Lower leg skin (tissue), 4 donors: ENCODE data around the gene F7. TPM values are rescaled to one million over a fixed set of nuclear protein-coding genes. Genes with fewer than 3 reads are reported as not detected.
"Not testable (repeated sequence)": the region's sequence is repeated elsewhere in the genome, so short reads cannot be mapped to it uniquely, and the experiment has no call there.

Experiments used
- DNase-seq, 2 donors: peaks; one replicate each; pipeline ENCODE4 v3.0.0-alpha.2; 2019; ENCODE audit warnings: low spot score in 2 of 2
- H3K4me3 ChIP-seq: fragments of 200-600 bp; sonication (generic); 2 replicates; pipeline ENCODE4 v1.5.1; 2017; ENCODE audit warnings: mild to moderate bottlenecking, low read depth; ENCODE audit not compliant: poor library complexity, severe bottlenecking
- POLR2A ChIP-seq, 2 donors: fragments of 450-650 bp; IDR thresholded peaks; one replicate each; pipeline ENCODE4 v1.6.1; 2016 to 2017; ENCODE audit warnings: antibody characterized with exemption in 2 of 2, mild to moderate bottlenecking in 1 of 2, moderate library complexity in 1 of 2
- WGBS, 2 donors: methylation state at CpG; one replicate each; pipeline ENCODE4 v1.1.5; 2018; 5-methylcytosine and 5-hydroxymethylcytosine counted together
- intact Hi-C: fragments of 100-400 bp; cut with DNase I; formaldehyde crosslinking; loops from one replicate; pipeline ENCODE4 v1.15.0; 2023; ENCODE audit warnings: low total_unique reads
- total RNA-seq, 4 donors: library from RNA; depleted of rRNA; stranded (reverse); fragments of >200 nt; gene quantifications; one replicate each; pipeline ENCODE4 v1.1.0, GENCODE V29; 2016
- TF ChIP-seq, protein P1 (sequence below), 3 donors: fragments of 450-650 bp; IDR thresholded peaks; one replicate each; pipeline ENCODE4 v1.5.1; 2016; ENCODE audit warnings: antibody characterized with exemption in 3 of 3, mild to moderate bottlenecking in 3 of 3, moderate library complexity in 2 of 3

Gene F7
- total RNA-seq, 4 donors from 2014 or later: 0.13 TPM; not detected in 3

DNA sequence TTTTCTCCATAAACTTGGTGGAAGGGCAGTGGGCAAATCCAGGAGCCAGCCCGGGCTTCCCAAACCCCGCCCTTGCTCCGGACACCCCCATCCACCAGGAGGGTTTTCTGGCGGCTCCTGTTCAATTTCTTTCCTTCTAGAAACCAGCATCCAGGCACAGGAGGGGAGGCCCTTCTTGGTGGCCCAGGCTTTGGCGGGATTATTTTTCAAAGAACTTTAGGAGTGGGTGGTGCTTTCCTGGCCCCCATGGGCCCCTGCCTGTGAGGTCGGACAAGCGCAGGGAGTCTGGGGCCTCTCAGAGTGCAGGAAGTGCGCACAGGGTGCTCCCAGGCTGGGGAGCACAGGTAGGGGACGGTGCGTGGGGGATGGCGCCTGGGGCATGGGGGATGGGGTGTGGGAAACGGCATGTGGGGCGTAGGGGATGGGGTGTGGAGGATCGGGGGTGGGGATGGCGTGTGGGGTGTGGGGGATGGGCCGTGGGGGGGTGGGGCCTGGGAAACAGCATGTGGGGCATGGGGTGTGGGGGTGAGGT, 396 bp downstream of the F7 start:
- DNase-seq: no peak
- no peak overlapping the region for H3K4me3 ChIP-seq
- TF ChIP-seq, protein P1, sequence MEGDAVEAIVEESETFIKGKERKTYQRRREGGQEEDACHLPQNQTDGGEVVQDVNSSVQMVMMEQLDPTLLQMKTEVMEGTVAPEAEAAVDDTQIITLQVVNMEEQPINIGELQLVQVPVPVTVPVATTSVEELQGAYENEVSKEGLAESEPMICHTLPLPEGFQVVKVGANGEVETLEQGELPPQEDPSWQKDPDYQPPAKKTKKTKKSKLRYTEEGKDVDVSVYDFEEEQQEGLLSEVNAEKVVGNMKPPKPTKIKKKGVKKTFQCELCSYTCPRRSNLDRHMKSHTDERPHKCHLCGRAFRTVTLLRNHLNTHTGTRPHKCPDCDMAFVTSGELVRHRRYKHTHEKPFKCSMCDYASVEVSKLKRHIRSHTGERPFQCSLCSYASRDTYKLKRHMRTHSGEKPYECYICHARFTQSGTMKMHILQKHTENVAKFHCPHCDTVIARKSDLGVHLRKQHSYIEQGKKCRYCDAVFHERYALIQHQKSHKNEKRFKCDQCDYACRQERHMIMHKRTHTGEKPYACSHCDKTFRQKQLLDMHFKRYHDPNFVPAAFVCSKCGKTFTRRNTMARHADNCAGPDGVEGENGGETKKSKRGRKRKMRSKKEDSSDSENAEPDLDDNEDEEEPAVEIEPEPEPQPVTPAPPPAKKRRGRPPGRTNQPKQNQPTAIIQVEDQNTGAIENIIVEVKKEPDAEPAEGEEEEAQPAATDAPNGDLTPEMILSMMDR (IDR thresholded peaks at IDR 0.05): no peak
- no peak for TF ChIP-seq POLR2A (IDR thresholded peaks at IDR 0.05)
- WGBS, 2 donors: 21 to 43% methylated on average over 8 to 10 of the region's 16 CpGs
- intact Hi-C loops: no loop called here

DNA sequence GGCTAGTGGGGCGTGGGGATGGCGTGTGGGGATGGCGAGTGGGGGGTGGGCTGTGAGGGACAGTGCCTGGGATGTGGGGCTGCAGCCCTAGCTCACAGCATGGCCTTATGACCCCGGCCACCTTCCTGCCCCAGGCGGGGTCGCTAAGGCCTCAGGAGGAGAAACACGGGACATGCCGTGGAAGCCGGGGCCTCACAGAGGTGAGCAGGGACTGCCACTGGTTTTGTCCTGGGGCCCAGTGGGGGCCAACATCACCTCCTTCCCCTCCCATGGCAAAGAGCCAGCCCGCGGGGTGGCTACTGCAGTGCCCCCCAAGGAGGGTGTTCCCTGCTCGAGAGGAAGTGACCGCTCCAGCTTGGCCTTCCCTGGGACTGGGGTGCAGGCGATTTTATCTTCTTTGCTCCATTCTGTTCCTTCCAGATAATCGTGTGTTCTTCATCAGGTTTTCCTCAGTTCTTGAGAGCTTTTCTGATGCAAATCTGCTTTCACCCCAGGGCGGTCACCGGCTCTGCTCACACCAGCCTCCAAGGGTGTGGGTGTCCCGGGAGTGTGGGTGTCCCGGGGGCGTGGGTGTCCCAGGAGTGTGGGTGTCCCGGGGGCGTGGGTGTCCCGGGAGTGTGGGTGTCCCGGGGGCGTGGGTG, 1.2 kb downstream of the F7 start:
- 67 to 75% methylated on average over 21 to 25 of the region's 25 CpGs for whole genome bisulfite sequencing, 2 donors
- H3K4me3 ChIP-seq: no peak overlapping the region
- DNase-seq: no peak
- intact Hi-C loops: no loop called here
- TF ChIP-seq, protein P1 (IDR thresholded peaks at IDR 0.05): no peak
- TF ChIP-seq POLR2A (IDR thresholded peaks at IDR 0.05): no peak

DNA sequence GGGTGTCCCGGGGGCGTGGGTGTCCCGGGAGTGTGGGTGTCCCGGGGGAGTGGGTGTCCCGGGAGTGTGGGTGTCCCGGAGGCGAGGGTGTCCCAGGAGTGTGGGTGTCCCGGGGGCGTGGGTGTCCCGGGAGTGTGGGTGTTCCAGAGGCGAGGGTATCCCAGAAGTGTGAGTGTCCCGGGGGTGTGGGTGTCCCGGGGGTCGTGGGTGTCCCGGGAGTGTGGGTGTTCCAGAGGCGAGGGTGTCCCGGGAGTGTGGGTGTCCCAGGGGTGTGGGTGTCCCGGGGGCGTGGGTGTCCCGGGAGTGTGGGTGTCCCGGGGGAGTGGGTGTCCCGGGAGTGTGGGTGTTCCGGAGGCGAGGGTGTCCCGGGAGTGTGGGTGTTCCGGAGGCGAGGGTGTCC, 2.9 kb downstream of the F7 start:
- intact Hi-C loops, H3K4me3 ChIP-seq, DNase-seq: not testable (repeated sequence)
- WGBS, 2 donors: 96 to 99% methylated on average over 16 to 19 of the region's 27 CpGs

DNA sequence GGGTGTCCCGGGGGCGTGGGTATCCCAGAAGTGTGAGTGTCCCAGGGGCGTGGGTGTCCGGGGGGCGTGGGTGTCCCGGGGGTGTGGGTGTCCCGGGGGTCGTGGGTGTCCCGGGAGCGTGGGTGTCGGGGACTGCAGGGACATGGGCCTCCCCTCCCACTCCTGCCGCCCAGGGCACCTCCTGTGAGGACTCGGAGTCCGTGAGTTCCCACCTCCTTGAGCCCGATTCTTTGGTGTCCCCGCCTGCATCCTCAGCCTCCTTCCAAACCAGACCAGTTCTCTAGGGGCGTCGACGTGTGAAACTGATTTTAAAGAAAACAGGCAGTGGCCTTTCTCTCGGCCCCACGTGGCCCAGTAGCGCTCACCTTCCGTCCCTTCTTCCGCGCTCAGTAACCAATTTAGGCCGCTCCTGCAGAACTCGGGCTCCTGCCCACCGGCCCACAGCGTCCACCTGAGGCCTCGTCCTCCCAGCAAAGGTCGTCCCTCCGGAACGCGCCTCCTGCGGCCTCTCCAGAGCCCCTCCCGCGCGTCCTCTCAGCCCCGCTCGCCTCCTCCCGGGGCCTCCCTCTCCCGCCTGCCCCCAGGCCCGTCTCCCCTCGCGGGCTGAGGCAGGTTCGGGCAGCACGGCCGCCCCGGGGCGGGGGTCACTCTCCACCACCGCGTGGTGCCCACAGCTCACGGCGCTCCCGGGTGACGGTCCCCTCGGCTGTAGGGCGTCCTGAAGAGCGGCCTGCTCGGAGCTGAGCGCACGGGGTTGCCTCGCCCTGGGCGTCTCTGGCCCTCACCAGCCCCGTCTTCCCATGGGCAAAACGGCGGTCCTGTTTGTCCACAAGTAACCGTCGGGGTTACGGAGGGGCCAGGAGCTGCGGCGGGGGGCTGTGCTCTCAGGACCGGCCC, 3.8 kb downstream of the F7 start:
- no peak for TF ChIP-seq POLR2A (IDR thresholded peaks at IDR 0.05)
- TF ChIP-seq, protein P1 (IDR thresholded peaks at IDR 0.05): no peak
- intact Hi-C loops: no loop called here
- DNase-seq: peak in 1 of 2 donors; percentile 85
- H3K4me3 ChIP-seq: no peak overlapping the region
- 42 to 50% methylated on average over 44 to 60 of the region's 73 CpGs for WGBS, 2 donors

DNA sequence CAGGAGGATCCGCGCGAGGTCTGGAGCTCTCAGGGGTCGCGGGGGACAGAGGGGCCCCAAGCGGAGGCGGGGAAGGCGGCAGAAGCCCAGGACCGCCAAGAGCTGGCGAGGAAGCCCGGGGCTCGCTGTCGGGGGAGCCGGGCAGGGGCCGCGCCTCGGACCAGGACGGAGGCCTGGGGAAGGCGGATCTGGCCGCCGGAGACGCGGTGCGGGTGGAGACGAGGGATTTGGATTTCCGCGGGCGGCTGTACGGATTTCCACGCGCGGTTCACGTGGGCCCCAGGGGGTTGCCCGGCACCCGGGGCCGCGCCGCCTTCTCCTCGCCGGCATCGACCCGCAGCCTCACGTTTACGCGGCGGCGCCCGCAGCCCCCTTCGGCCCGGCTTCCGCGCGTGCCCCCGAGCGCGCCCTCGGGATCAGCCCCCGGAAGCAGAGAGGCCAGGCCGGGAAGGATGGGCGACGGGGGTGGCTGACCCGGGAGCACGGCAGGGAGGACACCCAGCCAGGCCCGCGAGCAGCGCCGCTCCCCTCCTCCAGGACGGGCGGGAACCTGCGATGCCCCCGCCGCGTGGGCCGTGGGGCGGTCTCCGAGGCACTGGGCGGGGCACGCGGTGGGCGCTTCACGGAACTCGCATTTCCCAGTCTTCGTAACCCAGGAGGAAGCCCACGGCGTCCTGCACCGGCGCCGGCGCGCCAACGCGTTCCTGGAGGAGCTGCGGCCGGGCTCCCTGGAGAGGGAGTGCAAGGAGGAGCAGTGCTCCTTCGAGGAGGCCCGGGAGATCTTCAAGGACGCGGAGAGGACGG, 4.7 kb downstream of the F7 start:
- TF ChIP-seq POLR2A (IDR thresholded peaks at IDR 0.05): no peak
- peak overlapping the region; percentile 4 for H3K4me3 ChIP-seq
- intact Hi-C loops: no loop called here
- DNase-seq: peak in 1 of 2 donors; percentile 85
- WGBS, 2 donors: 0 to 2% methylated on average over 32 to 35 of the region's 99 CpGs

DNA sequence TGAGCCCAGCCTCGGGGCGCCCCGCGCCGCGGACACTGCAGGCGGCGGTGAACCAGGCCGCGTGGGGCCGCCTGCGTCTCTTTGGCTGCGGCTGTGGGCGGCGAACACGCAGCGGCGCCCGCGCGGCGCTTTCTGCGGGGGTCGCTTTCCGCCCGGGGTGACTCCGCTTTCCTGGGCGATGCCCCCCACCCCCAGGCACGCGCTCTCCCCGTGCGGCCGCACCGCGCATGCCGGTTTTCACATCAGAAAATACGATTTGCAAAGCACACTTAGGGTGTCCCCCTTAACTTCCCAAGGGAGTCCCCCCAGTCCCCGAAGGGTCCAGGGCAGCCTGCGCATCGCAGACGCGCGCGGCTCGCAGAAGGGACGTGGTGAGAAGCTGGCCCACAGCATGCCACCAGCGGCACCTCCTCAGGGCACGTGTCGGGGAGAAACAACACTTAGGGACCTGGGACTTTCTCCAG, 5.3 kb downstream of the F7 start:
- intact Hi-C loops: no loop called here
- WGBS, 2 donors: 22 to 27% methylated on average over 35 to 41 of the region's 49 CpGs
- no peak for DNase-seq
- TF ChIP-seq POLR2A (IDR thresholded peaks at IDR 0.05): no peak
- TF ChIP-seq, protein P1 (IDR thresholded peaks at IDR 0.05): no peak
- peak overlapping the region; percentile 4 for H3K4me3 ChIP-seq

DNA sequence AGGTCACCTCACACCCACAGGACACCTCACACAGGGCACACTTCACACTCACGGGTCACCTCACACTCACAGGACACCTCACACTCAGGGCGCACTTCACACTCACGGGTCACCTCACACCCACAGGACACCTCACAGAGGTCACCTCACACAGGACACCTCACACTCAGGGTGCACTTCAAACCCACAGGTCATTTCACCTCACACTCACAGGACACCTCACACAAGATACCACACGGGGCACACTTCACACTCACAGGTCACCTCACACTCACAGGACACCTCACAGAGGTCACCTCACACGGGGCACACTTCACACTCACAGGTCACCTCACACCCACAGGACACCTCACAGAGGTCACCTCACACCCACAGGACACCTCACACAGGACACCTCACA, 6.2 kb downstream of the F7 start:
- WGBS, 2 donors: 87 to 89% methylated on average over 5 of the region's 5 CpGs
- peak in 1 of 2 donors; percentile 61 for DNase-seq
- intact Hi-C loops, H3K4me3 ChIP-seq: not testable (repeated sequence)

DNA sequence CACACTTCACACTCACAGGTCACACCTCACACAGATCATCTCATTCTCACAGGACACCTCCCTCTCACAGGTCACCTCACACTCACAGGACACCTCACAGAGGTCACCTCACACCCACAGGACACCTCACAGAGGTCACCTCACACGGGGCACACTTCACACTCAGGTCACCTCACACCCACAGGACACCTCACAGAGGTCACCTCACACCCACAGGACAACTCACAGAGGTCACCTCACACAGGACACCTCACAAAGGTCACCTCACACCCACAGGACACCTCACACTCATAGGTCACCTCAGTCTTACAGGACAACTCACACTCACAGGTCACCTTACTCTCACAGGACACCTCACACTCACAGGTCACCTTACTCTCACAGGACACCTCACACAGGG, 6.9 kb downstream of the F7 start:
- peak in 1 of 2 donors; percentile 36 for DNase-seq
- H3K4me3 ChIP-seq, intact Hi-C loops: not testable (repeated sequence)
- WGBS, 2 donors: 79 to 82% methylated on average over 1 of the region's 1 CpG
